Astrocyte of the spinal cord (primary cell): Measurements from ENCODE around the gene CRYBG2.

Experiments
- DNase-seq: peaks from one replicate; pipeline ENCODE4 v3.0.0; 2011; ENCODE audit warnings: low read depth, low spot score
- H3K4me3 ChIP-seq: 2 replicates; pipeline ENCODE4 v1.5.1; 2011; ENCODE audit warnings: low read depth, mild to moderate bottlenecking, low read length, moderate library complexity
- in situ Hi-C: cut with HindIII; loops from 2 replicates; pipeline ENCODE4 v1.10.0; 2017; ENCODE audit warnings: low sequenced_read_pairs
- TF ChIP-seq, protein P1 (sequence below): IDR thresholded peaks from 2 replicates; pipeline ENCODE4 v1.5.1; 2012; ENCODE audit warnings: low read depth, mild to moderate bottlenecking, low read length, inconsistent platforms

Gene CRYBG2

DNA sequence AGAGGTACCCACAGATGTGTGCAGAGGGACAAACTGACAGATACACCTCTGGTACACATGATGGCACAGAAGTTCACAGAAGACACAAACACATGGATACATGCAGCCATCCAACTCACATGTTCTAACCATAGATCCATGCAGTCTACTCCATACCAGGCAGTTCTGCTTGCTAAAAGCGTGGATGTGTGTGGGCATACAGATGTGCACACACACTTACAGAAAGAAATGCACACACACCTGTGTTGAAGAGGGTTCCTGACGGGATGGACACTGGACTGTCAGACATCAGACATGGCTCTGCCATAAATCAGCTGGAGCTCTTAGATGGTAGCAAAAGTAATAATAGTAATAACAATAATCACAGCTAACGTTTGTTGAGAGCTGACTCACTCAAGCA is 29.4 kb downstream of the CRYBG2 start:
- TF ChIP-seq, protein P1, sequence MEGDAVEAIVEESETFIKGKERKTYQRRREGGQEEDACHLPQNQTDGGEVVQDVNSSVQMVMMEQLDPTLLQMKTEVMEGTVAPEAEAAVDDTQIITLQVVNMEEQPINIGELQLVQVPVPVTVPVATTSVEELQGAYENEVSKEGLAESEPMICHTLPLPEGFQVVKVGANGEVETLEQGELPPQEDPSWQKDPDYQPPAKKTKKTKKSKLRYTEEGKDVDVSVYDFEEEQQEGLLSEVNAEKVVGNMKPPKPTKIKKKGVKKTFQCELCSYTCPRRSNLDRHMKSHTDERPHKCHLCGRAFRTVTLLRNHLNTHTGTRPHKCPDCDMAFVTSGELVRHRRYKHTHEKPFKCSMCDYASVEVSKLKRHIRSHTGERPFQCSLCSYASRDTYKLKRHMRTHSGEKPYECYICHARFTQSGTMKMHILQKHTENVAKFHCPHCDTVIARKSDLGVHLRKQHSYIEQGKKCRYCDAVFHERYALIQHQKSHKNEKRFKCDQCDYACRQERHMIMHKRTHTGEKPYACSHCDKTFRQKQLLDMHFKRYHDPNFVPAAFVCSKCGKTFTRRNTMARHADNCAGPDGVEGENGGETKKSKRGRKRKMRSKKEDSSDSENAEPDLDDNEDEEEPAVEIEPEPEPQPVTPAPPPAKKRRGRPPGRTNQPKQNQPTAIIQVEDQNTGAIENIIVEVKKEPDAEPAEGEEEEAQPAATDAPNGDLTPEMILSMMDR, result no peak
- DNase-seq, result no peak
- H3K4me3 ChIP-seq, result no peak overlapping the region
- in situ Hi-C loops, result no loop called here

GRCh38 chr1:26323382-26323781 is 30.5 kb downstream of the CRYBG2 start:
- in situ Hi-C loops, result no loop called here
- no peak overlapping the region for H3K4me3 ChIP-seq
- TF ChIP-seq, protein P1, result no peak
- no peak for DNase-seq

- H3K4me3 ChIP-seq, result no peak overlapping the region
- TF ChIP-seq, protein P1, result no peak
- DNase-seq, result no peak
- in situ Hi-C loops, result no loop called here
These were observed 31.9 kb downstream of the CRYBG2 start for GRCh38 chr1:26322042-26322331.

DNA sequence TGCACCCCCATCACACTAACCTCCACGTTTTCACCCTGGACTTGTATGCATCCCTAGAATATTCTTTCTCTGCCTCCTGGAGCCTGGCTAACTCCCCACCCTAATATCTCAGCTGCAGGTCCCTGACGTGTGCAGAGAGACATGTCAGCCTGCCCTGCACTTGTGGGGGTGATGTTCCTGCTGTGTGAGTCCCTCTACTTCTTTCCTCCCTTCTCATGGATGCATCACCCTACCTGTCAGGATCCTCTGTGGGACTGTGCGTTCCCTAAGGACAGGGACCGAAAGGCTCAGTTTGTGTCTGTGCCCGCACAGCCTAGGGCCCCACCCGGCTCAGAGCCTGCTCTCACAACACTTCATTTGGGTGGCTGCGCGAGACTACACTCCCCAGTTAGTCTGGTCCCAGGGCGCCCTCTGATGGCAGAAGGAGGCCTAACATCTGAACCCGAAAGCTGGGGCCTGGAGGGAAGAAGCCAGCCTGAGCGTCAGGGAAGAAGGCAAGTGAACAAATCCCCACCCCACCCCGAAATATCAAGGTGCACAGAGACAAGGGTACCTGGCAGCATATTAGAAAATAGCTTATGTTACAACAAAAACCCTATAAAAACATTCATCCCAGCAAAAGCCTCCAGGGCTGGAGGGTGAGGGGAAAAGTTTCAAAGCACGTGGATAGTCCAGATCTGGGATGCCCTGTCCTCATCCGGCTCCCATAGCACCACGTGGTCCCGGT is 32.5 kb downstream of the CRYBG2 start:
- H3K4me3 ChIP-seq, result no peak overlapping the region
- TF ChIP-seq, protein P1, result peak; percentile 91
- in situ Hi-C loops, result no loop called here

DNA sequence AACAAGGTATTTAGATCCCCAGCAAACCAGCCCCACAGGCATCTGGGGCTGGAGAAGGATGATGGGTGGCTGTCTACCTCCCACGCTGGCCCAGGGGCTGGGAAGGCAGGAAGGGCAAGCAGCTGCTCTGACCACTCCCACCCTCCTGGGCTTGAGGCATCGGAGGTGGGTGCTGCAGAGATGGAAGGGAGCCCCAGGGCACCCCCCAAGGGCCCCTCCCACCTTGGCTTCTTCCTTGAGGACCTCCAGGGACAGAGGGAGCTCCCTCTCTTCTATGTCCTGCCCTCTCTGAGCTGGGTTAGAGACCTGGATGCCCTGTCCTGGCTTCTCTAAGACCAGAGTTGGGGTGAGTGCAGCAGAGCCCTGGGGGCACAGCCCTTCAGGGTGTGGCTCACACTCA is 33.0 kb downstream of the CRYBG2 start:
- no peak overlapping the region for H3K4me3 ChIP-seq
- TF ChIP-seq, protein P1, result no peak
- DNase-seq, result no peak
- in situ Hi-C loops, result no loop called here

More for the DNA sequence above, 32.5 kb downstream of the CRYBG2 start:
- DNase-seq, result peak; percentile 85

GRCh38 chr1:26318338-26319064 is 35.4 kb downstream of the CRYBG2 start:
- DNase-seq, result no peak
- TF ChIP-seq, protein P1, result no peak
- in situ Hi-C loops, result no loop called here
- H3K4me3 ChIP-seq, result no peak overlapping the region
